Skeletal muscle satellite cell (primary cell): Measurements from ENCODE around the gene PIK3R5.

ENCODE experiments used
- H3K27me3 ChIP-seq: 2 replicates; pipeline ENCODE4 v1.7.0; 2013; ENCODE audit warnings: low read length; ENCODE audit not compliant: control insufficient read depth, insufficient read depth
- H3K36me3 ChIP-seq: 2 replicates; pipeline ENCODE4 v1.7.0; 2013; ENCODE audit warnings: mild to moderate bottlenecking, control low read depth, low read length; ENCODE audit not compliant: insufficient read depth
- H3K4me1 ChIP-seq: 2 replicates; pipeline ENCODE4 v1.7.0; 2013; ENCODE audit warnings: low read length; ENCODE audit not compliant: control insufficient read depth, insufficient read depth
- H3K4me2 ChIP-seq: 2 replicates; pipeline ENCODE4 v1.7.0; 2013; ENCODE audit warnings: mild to moderate bottlenecking, low read length
- H3K4me3 ChIP-seq: 2 replicates; pipeline ENCODE4 v1.7.0; 2013; ENCODE audit warnings: low read length
- H3K9ac ChIP-seq: 2 replicates; pipeline ENCODE4 v1.7.0; 2013; ENCODE audit warnings: mild to moderate bottlenecking, low read depth, low read length, moderate library complexity
- H3K9me3 ChIP-seq: replicated peaks from 2 replicates; pipeline ENCODE4 v1.7.0; 2013; ENCODE audit warnings: mild to moderate bottlenecking, control low read depth, low read length

PIK3R5 gene

DNA sequence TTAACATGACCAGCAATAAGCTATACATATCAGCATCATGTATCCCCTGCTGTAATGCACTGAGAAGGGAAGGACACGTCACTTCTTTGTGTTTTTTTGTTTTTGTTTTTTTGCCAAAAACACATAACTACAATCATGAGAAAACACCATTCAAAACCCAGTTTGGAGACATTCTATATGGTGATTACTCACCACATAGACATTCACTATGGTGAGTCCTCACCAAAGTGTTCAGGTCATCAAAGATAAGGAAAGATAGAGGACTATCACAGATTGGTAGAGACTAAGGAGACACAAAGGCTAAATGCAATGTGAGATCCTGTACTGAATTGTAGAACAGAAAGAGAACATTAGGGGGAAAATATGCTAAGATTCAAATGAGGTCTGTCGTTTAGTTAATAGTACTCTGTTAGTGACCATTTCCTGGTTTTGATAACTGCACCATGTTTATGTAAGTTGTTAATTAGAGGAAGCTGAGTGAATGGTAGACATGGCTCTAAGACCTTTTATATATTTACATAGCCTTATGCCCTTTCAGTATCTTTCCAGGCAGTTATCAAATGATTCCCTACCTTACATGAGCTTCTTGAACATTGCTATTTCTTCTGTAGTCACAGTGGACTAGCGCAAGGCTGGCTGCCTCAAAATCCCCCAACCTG is 46.6 kb downstream of the PIK3R5 start:
- Histone ChIP-seq H3K4me1 (peaks cover 10% of the 10 kb centered on the region), H3K36me3 (no peaks in the 10 kb centered on the region), H3K4me2 (no peak overlapping the region), H3K27me3 (no peaks in the 10 kb centered on the region), H3K4me3 (no peak overlapping the region), H3K9ac (no peak overlapping the region), H3K9me3 (no peaks in the 10 kb centered on the region)

- no peak overlapping the region for H3K4me3 ChIP-seq
- H3K9me3 ChIP-seq: no peaks in the 10 kb centered on the region
- H3K36me3 ChIP-seq: no peaks in the 10 kb centered on the region
- no peak overlapping the region for H3K9ac ChIP-seq
- peaks cover 5% of the 10 kb centered on the region for H3K4me1 ChIP-seq
- H3K4me2 ChIP-seq: no peak overlapping the region
- H3K27me3 ChIP-seq: no peaks in the 10 kb centered on the region
Measured at GRCh38 chr17:8916466-8916865, 49.0 kb downstream of the PIK3R5 start.

DNA sequence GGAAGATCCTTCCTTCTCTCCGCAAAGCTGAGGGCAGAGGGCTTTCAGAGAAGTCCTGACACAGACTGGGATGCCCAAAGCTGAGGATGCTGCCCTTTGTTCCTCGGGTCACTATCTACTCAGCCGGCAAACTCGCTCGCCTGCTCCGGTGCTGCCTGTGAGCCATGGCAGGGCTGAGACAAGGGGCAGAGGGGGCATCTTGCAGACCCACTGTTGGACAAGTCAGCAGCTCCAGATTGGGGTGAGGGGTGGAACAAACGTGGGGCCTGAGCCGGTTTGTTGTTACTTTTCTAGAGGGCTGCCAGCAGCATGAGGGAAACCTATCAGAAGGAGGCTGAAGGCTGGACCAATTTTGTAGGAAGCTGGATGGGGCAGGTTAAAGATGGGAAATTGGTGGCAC is 51.0 kb downstream of the PIK3R5 start:
- no peak overlapping the region for H3K9ac ChIP-seq
- no peaks in the 10 kb centered on the region for H3K9me3 ChIP-seq
- H3K4me1 ChIP-seq: peaks cover 5% of the 10 kb centered on the region
- H3K4me3 ChIP-seq: no peak overlapping the region
- no peaks in the 10 kb centered on the region for H3K27me3 ChIP-seq
- H3K36me3 ChIP-seq: no peaks in the 10 kb centered on the region
- no peak overlapping the region for H3K4me2 ChIP-seq

DNA sequence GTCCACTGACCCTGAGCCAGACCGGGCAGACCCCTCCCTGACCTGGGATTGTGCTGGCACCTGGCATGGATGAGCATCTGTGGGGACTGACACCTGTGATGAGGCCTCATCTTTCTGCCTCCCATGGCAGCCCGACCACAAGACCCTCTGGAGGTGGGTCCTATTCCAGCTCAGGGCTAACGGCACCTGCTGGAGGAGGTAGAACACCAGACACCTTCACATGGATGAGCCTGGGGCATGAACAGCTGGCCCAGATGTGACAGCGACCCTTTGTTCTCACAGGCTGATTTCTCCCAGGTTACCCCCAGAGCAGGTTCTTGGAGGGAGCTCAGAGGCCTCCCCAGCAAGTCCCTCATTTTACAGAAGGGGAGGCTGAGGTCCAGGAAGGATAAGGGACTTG is 51.6 kb downstream of the PIK3R5 start:
- Histone ChIP-seq H3K4me3 (no peak overlapping the region), H3K27me3 (no peaks in the 10 kb centered on the region), H3K4me1 (peaks cover 5% of the 10 kb centered on the region), H3K4me2 (no peak overlapping the region), H3K9ac (no peak overlapping the region), H3K36me3 (no peaks in the 10 kb centered on the region), H3K9me3 (no peaks in the 10 kb centered on the region)

- no peaks in the 10 kb centered on the region for H3K9me3 ChIP-seq
- H3K27me3 ChIP-seq: no peaks in the 10 kb centered on the region
- H3K4me2 ChIP-seq: no peak overlapping the region
- no peaks in the 10 kb centered on the region for H3K36me3 ChIP-seq
- no peak overlapping the region for H3K9ac ChIP-seq
- peaks cover 5% of the 10 kb centered on the region for H3K4me1 ChIP-seq
- no peak overlapping the region for H3K4me3 ChIP-seq
Measured at GRCh38 chr17:8913091-8913490, 52.4 kb downstream of the PIK3R5 start.

DNA sequence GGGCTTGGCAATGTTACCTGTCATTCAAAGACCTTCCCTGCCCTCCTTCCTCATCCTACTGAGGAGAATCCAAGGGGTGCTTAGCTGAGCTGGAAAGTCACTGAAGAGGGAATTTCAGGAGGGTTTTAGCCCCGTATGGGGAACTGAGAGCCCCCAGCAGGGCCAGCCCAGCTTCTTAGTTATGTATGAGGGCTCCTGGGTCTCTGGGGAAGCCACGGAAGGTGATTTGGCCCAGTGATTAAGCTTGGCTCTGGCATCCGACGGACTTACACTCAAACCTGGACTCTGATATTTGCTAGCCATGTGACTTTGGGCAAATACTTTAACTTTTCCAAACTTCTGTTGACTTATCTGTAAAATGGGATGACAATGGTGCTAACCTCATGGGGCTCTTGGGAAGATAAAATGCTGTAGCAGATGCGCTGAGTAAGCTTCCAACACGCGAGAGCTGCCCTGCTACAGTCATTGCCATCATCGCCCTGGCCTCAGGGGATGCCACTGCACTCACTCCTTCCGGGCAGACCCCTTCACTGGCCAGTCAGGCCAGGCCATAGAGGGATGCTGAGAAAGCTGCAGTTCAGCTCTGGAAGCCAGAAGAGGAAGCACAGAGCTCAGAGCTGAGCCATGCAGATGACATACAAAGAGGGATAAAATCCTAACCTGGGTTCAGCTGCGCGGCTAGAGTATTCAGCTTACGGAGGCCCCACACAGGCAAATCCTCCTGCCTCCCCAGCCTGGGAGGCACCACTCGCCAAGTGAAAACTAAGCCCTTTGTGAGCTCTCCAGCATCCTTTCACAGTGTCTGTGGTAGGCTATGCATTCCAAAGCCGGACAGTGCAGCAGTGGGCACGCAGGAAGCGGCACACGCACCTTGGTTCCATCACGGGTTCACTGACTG is 53.2 kb downstream of the PIK3R5 start:
- Histone ChIP-seq H3K4me1 (peaks cover 5% of the 10 kb centered on the region), H3K27me3 (no peaks in the 10 kb centered on the region), H3K9me3 (no peaks in the 10 kb centered on the region), H3K4me3 (no peak overlapping the region), H3K36me3 (no peaks in the 10 kb centered on the region), H3K4me2 (no peak overlapping the region), H3K9ac (no peak overlapping the region)

DNA sequence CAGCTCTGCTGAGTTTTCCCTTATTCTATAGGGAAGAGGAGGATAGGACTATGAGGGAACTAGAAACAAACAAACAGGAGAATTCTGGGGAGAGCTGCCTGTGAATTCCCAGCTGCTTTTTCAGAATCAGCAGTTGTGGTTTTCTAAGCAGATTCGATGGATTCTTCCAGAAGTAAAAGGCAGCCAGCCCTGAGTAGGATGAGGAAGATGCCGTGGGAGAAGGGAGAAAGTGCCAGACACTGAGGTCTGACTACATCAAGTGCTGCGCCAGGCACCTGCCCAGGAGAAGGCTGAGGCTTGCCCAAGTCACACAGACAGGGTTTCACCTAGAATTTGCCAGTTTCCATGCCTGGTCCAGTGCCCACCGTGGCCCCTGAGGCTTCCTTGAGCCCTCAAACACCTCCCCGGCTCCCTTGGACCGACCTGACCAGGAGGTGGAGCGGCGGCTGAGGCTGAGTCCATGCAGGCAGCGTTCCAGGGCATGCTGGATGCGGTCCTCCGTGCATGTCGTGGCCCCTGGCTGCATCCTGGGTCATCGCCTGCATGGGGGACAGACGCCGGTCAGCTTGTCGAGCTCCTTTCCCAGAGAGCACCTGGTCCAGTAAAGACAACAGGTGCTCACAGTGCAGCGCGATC is 54.4 kb downstream of the PIK3R5 start:
- Histone ChIP-seq H3K9me3 (no peaks in the 10 kb centered on the region), H3K4me2 (no peak overlapping the region), H3K9ac (no peak overlapping the region), H3K27me3 (no peaks in the 10 kb centered on the region), H3K36me3 (no peaks in the 10 kb centered on the region), H3K4me1 (peaks cover 4% of the 10 kb centered on the region), H3K4me3 (no peak overlapping the region)

GRCh38 chr17:8909586-8910270 is 55.8 kb downstream of the PIK3R5 start:
- Histone ChIP-seq H3K9ac (no peak overlapping the region), H3K4me3 (no peak overlapping the region), H3K4me1 (no peaks in the 10 kb centered on the region), H3K27me3 (no peaks in the 10 kb centered on the region), H3K4me2 (no peak overlapping the region), H3K9me3 (no peaks in the 10 kb centered on the region), H3K36me3 (no peaks in the 10 kb centered on the region)

DNA sequence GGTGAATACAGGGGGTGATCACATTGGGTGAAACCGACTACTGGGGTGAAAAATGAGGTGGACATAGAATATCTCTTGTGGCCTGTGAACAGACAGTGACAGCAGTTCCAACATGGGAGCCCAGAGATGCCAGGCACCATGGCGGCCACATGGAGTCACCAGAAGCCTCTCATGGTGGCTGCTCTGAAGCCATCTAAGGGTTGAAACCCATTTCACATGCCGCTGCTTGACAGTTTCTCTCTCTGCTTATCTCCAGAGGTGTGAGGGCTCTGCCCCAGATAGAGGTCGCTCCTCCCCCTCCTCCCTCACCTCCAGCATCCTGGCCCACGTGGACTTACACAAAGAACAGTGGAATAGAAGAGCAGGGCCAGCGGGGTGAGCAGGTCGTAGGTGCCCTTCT is 60.2 kb downstream of the PIK3R5 start:
- H3K36me3 ChIP-seq: no peaks in the 10 kb centered on the region
- H3K4me2 ChIP-seq: no peak overlapping the region
- H3K27me3 ChIP-seq: no peaks in the 10 kb centered on the region
- no peaks in the 10 kb centered on the region for H3K4me1 ChIP-seq
- H3K4me3 ChIP-seq: no peak overlapping the region
- H3K9ac ChIP-seq: no peak overlapping the region
- no peaks in the 10 kb centered on the region for H3K9me3 ChIP-seq

GRCh38 chr17:8904686-8905085 is 60.8 kb downstream of the PIK3R5 start:
- Histone ChIP-seq H3K4me1 (no peaks in the 10 kb centered on the region), H3K9me3 (no peaks in the 10 kb centered on the region), H3K4me2 (no peak overlapping the region), H3K4me3 (no peak overlapping the region), H3K9ac (no peak overlapping the region), H3K36me3 (no peaks in the 10 kb centered on the region), H3K27me3 (no peaks in the 10 kb centered on the region)

- H3K4me1 ChIP-seq: no peaks in the 10 kb centered on the region
- H3K27me3 ChIP-seq: no peaks in the 10 kb centered on the region
- no peaks in the 10 kb centered on the region for H3K9me3 ChIP-seq
- no peaks in the 10 kb centered on the region for H3K36me3 ChIP-seq
- H3K4me3 ChIP-seq: no peak overlapping the region
- no peak overlapping the region for H3K4me2 ChIP-seq
- H3K9ac ChIP-seq: no peak overlapping the region
Measured at GRCh38 chr17:8904201-8904600, 61.3 kb downstream of the PIK3R5 start.
